GM12874 (cell line): ENCODE measurements around the gene PLEKHA5.

ENCODE experiments used
- CTCF ChIP-seq: IDR thresholded peaks from 2 replicates; pipeline ENCODE4 v1.5.1; 2011; ENCODE audit warnings: low read depth, mild to moderate bottlenecking, control low read depth, low read length, moderate library complexity; ENCODE audit not compliant: insufficient read depth

PLEKHA5 gene

GRCh38 chr12:19203539-19204506 lies 74.3 kb downstream of the PLEKHA5 start:
- TF ChIP-seq CTCF: no peak

- TF ChIP-seq CTCF: no peak
These were observed 75.6 kb downstream of the PLEKHA5 start for GRCh38 chr12:19205120-19205519.

- TF ChIP-seq CTCF: no peak
These were observed 77.1 kb downstream of the PLEKHA5 start for GRCh38 chr12:19206493-19207077.

GRCh38 chr12:19208456-19208855 lies 78.9 kb downstream of the PLEKHA5 start:
- TF ChIP-seq CTCF: no peak

GRCh38 chr12:19209661-19210060 lies 80.1 kb downstream of the PLEKHA5 start:
- no peak for TF ChIP-seq CTCF

- TF ChIP-seq CTCF: no peak
These were observed 82.3 kb downstream of the PLEKHA5 start for GRCh38 chr12:19211802-19212201.

GRCh38 chr12:19212245-19212644 lies 82.7 kb downstream of the PLEKHA5 start:
- TF ChIP-seq CTCF: no peak
